HepG2 (cell line): ENCODE measurements around the gene LINC00237. TPM values are rescaled to one million over a fixed set of nuclear protein-coding genes. Genes with fewer than 3 reads are reported as not detected.

Source experiments
- ATAC-seq: fragments of 200-7000 bp; cut with Tn5 transposase; 3 replicates; pipeline ENCODE4 v1.9.1; 2020; ENCODE audit warnings: mild to moderate bottlenecking, moderate library complexity
- BruUV-seq: library from RNA; stranded (reverse); fragments of 400-500 nt; replicated peaks from 2 replicates; lab custom pipeline; 2021; lab: Mats Ljungman, UMichigan
- CTCF ChIA-PET: fragments of 300-600 bp; formaldehyde crosslinking; extraction: SDS; loops from one replicate; lab custom pipeline; 2021; ENCODE audit warnings: low total read pairs, inconsistent platforms, low intra/inter-chr PET ratio; lab: Yijun Ruan, JAX
- POLR2A ChIA-PET: fragments of 350-600 bp; sonication (Branson Sonifier 250); formaldehyde crosslinking; loops from one replicate; lab custom pipeline; 2020; ENCODE audit warnings: antibody characterized with exemption, inconsistent platforms; lab: Yijun Ruan, JAX
- DNase-seq: peaks from one replicate; pipeline ENCODE4 v3.0.0-alpha.2; 2015; ENCODE audit warnings: low spot score
- FAIRE-seq: peaks from 3 replicates; lab custom pipeline; 2011; peaks lifted over from hg19 to GRCh38; lab: Jason Lieb, UNC
- H2AFZ ChIP-seq: one replicate; pipeline ENCODE4 v1.6.1; 2011; ENCODE audit warnings: low read length, inconsistent platforms
- H3K27ac ChIP-seq: fragments of 300-600 bp; 3 replicates; pipeline ENCODE4 v1.8.0; 2011; ENCODE audit warnings: mixed run types, mild to moderate bottlenecking, mixed read lengths, low read length, inconsistent platforms; ENCODE audit not compliant: insufficient read depth; ENCODE audit errors: extremely low read length
- H3K27me3 ChIP-seq, 2 experiments: fragments of 200-600 bp in 1 of 2; 2 replicates in 1 of 2; 3 replicates in 1 of 2; pipeline versions ENCODE4 v1.6.0 to v1.8.0; 2011; ENCODE audit warnings: low read length in 2 of 2, mild to moderate bottlenecking in 2 of 2, moderate library complexity in 2 of 2, inconsistent platforms in 1 of 2; ENCODE audit not compliant: insufficient read depth in 2 of 2, control insufficient read depth in 1 of 2
- H3K36me3 ChIP-seq, 2 experiments: fragments of 200-600 bp in 1 of 2; replicated peaks in 1 of 2; 2 replicates in 1 of 2; 3 replicates in 1 of 2; pipeline versions ENCODE4 v1.5.1 to v1.8.0; 2011; ENCODE audit warnings: low read length in 2 of 2, inconsistent platforms in 1 of 2; ENCODE audit not compliant: insufficient read depth in 2 of 2, control insufficient read depth in 1 of 2
- H3K4me1 ChIP-seq: 2 replicates; pipeline ENCODE4 v1.5.1; 2012; ENCODE audit warnings: low read length, inconsistent platforms; ENCODE audit not compliant: insufficient read depth
- H3K4me2 ChIP-seq: 2 replicates; pipeline ENCODE4 v1.6.0; 2011; ENCODE audit warnings: low read depth, low read length, inconsistent platforms
- H3K4me3 ChIP-seq, 3 experiments: fragments of 200-600 bp in 1 of 3; sonication (generic), shearing (Covaris generic) in 1 of 3; replicated peaks in 1 of 3; 2 replicates each; pipeline ENCODE4 v1.5.1; 2011 to 2016; ENCODE audit warnings: low read length in 3 of 3, inconsistent platforms in 2 of 3, low read depth in 2 of 3, mild to moderate bottlenecking in 2 of 3, control low read depth in 1 of 3, mixed read lengths in 1 of 3; ENCODE audit not compliant: insufficient read depth in 1 of 3
- H3K79me2 ChIP-seq: one replicate; pipeline ENCODE4 v1.6.1; 2011; ENCODE audit warnings: low read length, inconsistent platforms; ENCODE audit not compliant: insufficient read depth
- H3K9ac ChIP-seq: 2 replicates; pipeline ENCODE4 v1.6.0; 2011; ENCODE audit warnings: mild to moderate bottlenecking, low read depth, low read length, inconsistent platforms; ENCODE audit not compliant: insufficient read depth
- H3K9me3 ChIP-seq: 2 replicates; pipeline ENCODE4 v1.5.1; 2012; ENCODE audit warnings: mild to moderate bottlenecking, low read length
- H4K20me1 ChIP-seq: 2 replicates; pipeline ENCODE4 v1.6.0; 2011; ENCODE audit warnings: inconsistent platforms, mild to moderate bottlenecking, low read length, moderate library complexity; ENCODE audit not compliant: insufficient read depth
- ASH2L ChIP-seq: fragments of 300-600, 200-600 bp; sonication (generic); IDR thresholded peaks from 2 replicates; pipeline ENCODE4 v1.7.0; 2017; ENCODE audit warnings: low read depth, mild to moderate bottlenecking, moderate library complexity, mixed read lengths, low read length; ENCODE audit not compliant: insufficient read length
- ATF7 ChIP-seq, 2 experiments: fragments of 450-650 bp in 1 of 2; sonication (generic) in 1 of 2; formaldehyde crosslinking in 1 of 2; IDR thresholded peaks; 2 replicates each; pipeline versions ENCODE4 v1.4.0 to v1.6.1; 2016 to 2020; ENCODE audit warnings: antibody characterized with exemption in 1 of 2, mild to moderate bottlenecking in 1 of 2, missing genetic modification reagents in 1 of 2
- FOSL2 ChIP-seq: sonication (generic); formaldehyde crosslinking; IDR thresholded peaks from 2 replicates; pipeline ENCODE4 v1.4.0; 2020; ENCODE audit warnings: missing genetic modification reagents
- HNF4G ChIP-seq, 2 experiments: sonication (generic) in 1 of 2; formaldehyde crosslinking in 1 of 2; IDR thresholded peaks; 2 replicates each; pipeline versions ENCODE4 v1.4.0 to v1.6.1; 2011 to 2020; ENCODE audit warnings: borderline replicate concordance in 2 of 2, low read depth in 2 of 2, mild to moderate bottlenecking in 2 of 2, low read length in 1 of 2, missing genetic modification reagents in 1 of 2, moderate library complexity in 1 of 2
- ZNF790 ChIP-seq: sonication (generic); formaldehyde crosslinking; IDR thresholded peaks from 2 replicates; pipeline ENCODE4 v1.8.0; 2022; ENCODE audit warnings: missing genetic modification reagents, mild to moderate bottlenecking, borderline replicate concordance
- WGBS: methylation state at CpG from one replicate; pipeline ENCODE4 v1.1.6; 2017; ENCODE audit warnings: low lambda C conversion rate; 5-methylcytosine and 5-hydroxymethylcytosine counted together
- in situ Hi-C: cut with HindIII; loops from 2 replicates; pipeline ENCODE4 v1.10.0; 2017; ENCODE audit warnings: low pct_unique_long_range_greater_than_20kb; ENCODE audit not compliant: extremely low pct_ligation_motif_present
- intact Hi-C: fragments of 100-400 bp; cut with micrococcal nuclease; formaldehyde crosslinking; loops from one replicate; pipeline ENCODE4 v1.10.0; 2022; ENCODE audit not compliant: unreplicated experiment
- polyA plus RNA-seq, 8 experiments: library from polyadenylated mRNA; depleted of rRNA in 3 of 8; stranded (reverse) in 7 of 8; unstranded in 1 of 8; fragments of >200 nt; fragmentation: Illumina TruSeq in 4 of 8; extraction: Trizol in 4 of 8; gene quantifications; 2 replicates each; pipeline versions ENCODE4 v1.2.1 to v1.2.3, GENCODE V29; 2011 to 2016; ENCODE audit warnings: low read depth in 4 of 8, missing spikeins in 1 of 8, mixed read lengths in 1 of 8; ENCODE audit not compliant: insufficient read depth in 1 of 8
- total RNA-seq, 5 experiments: library from RNA; depleted of rRNA; stranded (reverse); fragments of >200 nt; fragmentation: Illumina TruSeq; extraction: Trizol; gene quantifications; 2 replicates each; pipeline ENCODE4 v1.2.3, GENCODE V29; 2016; ENCODE audit warnings: low read depth in 1 of 5
- TF ChIP-seq, protein P1 (sequence below): sonication (generic); formaldehyde crosslinking; IDR thresholded peaks from 2 replicates; pipeline ENCODE4 v1.4.0; 2020; ENCODE audit warnings: missing genetic modification reagents, borderline replicate concordance
- TF ChIP-seq, protein P2 (sequence below): sonication (generic); formaldehyde crosslinking; IDR thresholded peaks from 2 replicates; pipeline ENCODE4 v1.5.0; 2020; ENCODE audit warnings: mild to moderate bottlenecking, missing genetic modification reagents
- TF ChIP-seq, protein P3 (sequence below), 2 experiments: sonication (generic) in 1 of 2; formaldehyde crosslinking in 1 of 2; IDR thresholded peaks; 2 replicates each; pipeline versions ENCODE4 v1.6.1 to v1.9.0; 2014 to 2022; ENCODE audit warnings: antibody characterized with exemption in 1 of 2, borderline replicate concordance in 1 of 2, inconsistent platforms in 1 of 2, low read depth in 1 of 2, missing genetic modification reagents in 1 of 2

The LINC00237 gene
- total and polyA plus RNA-seq, 2 of the 13 experiments (the other 11 are each of a cell fraction or from before 2014, with no cell fraction given), result not detected

DNA sequence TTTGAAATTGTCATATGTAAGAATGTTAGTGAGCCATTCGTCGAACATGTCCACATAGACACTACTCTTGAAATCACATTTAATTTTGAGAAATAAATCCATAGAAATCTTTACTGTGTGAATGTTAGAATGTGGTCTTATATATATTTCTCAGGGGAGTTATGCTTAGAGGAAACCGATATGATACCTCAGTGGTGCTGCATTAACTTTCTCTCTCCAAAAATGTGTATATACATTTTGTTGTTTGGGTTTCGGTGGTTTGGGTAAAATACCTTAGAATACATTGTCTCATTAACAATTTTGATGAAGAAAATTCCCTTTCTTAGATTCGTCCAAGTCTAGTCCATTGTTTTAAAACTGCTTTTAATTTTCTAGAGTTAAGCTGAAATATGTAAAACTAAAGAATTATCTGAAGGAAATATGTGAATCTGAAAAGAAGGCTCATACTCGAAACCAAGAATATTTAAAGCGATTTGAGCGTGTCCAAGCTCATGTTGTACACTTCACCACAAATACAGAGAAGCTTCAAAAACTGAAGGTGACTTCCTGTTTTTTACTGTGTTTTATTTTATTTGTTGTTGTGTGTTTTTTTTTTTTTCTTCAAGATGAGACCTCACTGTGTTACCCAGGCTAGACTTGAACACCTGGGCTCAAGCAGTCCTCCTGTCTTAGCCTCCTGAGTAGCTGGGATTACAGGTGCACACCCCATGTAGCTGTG lies 30.0 kb upstream of the LINC00237 start:
- POLR2A ChIA-PET, result interaction anchor here (0.7 to 1.5 kb wide), 2 partner anchors 11 to 393 kb away, joined by 3 to 8 read pairs; partner anchors contain the start of gene KIZ
- H3K36me3 ChIP-seq, result peaks cover 21 to 61% of the 10 kb centered on the region in 2 experiments
- DNase-seq, result no peak
- intact Hi-C loops, result loop anchor here (5.0 kb wide), 3 partner anchors 39 to 166 kb away; partner anchors contain the start of gene XRN2
- no peak for FAIRE-seq
- H3K9ac ChIP-seq, result no peak overlapping the region
- BruUV-seq, result no TSS peak
- CTCF ChIA-PET, result no interaction called here
- no peak for ATAC-seq
- WGBS, result 96% methylated on average over 8 of the region's 8 CpGs
- H4K20me1 ChIP-seq, result no peaks in the 10 kb centered on the region
- no peak overlapping the region for H3K4me2 ChIP-seq
- H3K27me3 ChIP-seq, result no peaks in the 10 kb centered on the region
- no peaks in the 10 kb centered on the region for H3K9me3 ChIP-seq
- no peak overlapping the region for H2AFZ ChIP-seq
- peak overlapping the region; percentile 77 for H3K27ac ChIP-seq
- peaks cover 75% of the 10 kb centered on the region for H3K4me1 ChIP-seq
- H3K4me3 ChIP-seq, result no peak overlapping the region
- in situ Hi-C loops, result no loop called here
- peaks cover 25% of the 10 kb centered on the region for H3K79me2 ChIP-seq
- TF ChIP-seq, protein P1, sequence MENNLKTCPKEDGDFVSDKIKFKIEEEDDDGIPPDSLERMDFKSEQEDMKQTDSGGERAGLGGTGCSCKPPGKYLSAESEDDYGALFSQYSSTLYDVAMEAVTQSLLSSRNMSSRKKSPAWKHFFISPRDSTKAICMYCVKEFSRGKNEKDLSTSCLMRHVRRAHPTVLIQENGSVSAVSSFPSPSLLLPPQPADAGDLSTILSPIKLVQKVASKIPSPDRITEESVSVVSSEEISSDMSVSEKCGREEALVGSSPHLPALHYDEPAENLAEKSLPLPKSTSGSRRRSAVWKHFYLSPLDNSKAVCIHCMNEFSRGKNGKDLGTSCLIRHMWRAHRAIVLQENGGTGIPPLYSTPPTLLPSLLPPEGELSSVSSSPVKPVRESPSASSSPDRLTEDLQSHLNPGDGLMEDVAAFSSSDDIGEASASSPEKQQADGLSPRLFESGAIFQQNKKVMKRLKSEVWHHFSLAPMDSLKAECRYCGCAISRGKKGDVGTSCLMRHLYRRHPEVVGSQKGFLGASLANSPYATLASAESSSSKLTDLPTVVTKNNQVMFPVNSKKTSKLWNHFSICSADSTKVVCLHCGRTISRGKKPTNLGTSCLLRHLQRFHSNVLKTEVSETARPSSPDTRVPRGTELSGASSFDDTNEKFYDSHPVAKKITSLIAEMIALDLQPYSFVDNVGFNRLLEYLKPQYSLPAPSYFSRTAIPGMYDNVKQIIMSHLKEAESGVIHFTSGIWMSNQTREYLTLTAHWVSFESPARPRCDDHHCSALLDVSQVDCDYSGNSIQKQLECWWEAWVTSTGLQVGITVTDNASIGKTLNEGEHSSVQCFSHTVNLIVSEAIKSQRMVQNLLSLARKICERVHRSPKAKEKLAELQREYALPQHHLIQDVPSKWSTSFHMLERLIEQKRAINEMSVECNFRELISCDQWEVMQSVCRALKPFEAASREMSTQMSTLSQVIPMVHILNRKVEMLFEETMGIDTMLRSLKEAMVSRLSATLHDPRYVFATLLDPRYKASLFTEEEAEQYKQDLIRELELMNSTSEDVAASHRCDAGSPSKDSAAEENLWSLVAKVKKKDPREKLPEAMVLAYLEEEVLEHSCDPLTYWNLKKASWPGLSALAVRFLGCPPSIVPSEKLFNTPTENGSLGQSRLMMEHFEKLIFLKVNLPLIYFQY, result no peak
- TF ChIP-seq ASH2L (no peak), FOSL2 (CRISPR knock-in tag) (no peak), ATF7 (IDR thresholded peaks at IDR 0.05) (no peak), ATF7 (CRISPR knock-in tag; IDR thresholded peaks at IDR 0.05) (no peak), HNF4G (IDR thresholded peaks at IDR 0.05; ENCODE audit: borderline replicate concordance, low read depth, low read length) (no peak), HNF4G (CRISPR knock-in tag; IDR thresholded peaks at IDR 0.05; ENCODE audit: borderline replicate concordance, low read depth) (no peak), ZNF790 (no peak)
- TF ChIP-seq, protein P2, sequence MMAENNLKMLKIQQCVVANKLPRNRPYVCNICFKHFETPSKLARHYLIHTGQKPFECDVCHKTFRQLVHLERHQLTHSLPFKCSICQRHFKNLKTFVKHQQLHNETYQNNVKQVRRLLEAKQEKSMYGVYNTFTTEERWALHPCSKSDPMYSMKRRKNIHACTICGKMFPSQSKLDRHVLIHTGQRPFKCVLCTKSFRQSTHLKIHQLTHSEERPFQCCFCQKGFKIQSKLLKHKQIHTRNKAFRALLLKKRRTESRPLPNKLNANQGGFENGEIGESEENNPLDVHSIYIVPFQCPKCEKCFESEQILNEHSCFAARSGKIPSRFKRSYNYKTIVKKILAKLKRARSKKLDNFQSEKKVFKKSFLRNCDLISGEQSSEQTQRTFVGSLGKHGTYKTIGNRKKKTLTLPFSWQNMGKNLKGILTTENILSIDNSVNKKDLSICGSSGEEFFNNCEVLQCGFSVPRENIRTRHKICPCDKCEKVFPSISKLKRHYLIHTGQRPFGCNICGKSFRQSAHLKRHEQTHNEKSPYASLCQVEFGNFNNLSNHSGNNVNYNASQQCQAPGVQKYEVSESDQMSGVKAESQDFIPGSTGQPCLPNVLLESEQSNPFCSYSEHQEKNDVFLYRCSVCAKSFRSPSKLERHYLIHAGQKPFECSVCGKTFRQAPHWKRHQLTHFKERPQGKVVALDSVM (CRISPR knock-in tag), result no peak
- TF ChIP-seq, protein P3, sequence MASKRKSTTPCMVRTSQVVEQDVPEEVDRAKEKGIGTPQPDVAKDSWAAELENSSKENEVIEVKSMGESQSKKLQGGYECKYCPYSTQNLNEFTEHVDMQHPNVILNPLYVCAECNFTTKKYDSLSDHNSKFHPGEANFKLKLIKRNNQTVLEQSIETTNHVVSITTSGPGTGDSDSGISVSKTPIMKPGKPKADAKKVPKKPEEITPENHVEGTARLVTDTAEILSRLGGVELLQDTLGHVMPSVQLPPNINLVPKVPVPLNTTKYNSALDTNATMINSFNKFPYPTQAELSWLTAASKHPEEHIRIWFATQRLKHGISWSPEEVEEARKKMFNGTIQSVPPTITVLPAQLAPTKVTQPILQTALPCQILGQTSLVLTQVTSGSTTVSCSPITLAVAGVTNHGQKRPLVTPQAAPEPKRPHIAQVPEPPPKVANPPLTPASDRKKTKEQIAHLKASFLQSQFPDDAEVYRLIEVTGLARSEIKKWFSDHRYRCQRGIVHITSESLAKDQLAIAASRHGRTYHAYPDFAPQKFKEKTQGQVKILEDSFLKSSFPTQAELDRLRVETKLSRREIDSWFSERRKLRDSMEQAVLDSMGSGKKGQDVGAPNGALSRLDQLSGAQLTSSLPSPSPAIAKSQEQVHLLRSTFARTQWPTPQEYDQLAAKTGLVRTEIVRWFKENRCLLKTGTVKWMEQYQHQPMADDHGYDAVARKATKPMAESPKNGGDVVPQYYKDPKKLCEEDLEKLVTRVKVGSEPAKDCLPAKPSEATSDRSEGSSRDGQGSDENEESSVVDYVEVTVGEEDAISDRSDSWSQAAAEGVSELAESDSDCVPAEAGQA (IDR thresholded peaks at IDR 0.05; ENCODE audit: low read depth), result no peak
- TF ChIP-seq, protein P3 (CRISPR knock-in tag; IDR thresholded peaks at IDR 0.05; ENCODE audit: borderline replicate concordance), result no peak
